Measurements from ENCODE around the gene CIDEC. TPM values are rescaled to one million over a fixed set of nuclear protein-coding genes. Genes with fewer than 3 reads are reported as not detected.

Gene CIDEC
- total RNA-seq, 4 donors from 2014 or later: 27.2 to 510 (median 253) TPM

DNA sequence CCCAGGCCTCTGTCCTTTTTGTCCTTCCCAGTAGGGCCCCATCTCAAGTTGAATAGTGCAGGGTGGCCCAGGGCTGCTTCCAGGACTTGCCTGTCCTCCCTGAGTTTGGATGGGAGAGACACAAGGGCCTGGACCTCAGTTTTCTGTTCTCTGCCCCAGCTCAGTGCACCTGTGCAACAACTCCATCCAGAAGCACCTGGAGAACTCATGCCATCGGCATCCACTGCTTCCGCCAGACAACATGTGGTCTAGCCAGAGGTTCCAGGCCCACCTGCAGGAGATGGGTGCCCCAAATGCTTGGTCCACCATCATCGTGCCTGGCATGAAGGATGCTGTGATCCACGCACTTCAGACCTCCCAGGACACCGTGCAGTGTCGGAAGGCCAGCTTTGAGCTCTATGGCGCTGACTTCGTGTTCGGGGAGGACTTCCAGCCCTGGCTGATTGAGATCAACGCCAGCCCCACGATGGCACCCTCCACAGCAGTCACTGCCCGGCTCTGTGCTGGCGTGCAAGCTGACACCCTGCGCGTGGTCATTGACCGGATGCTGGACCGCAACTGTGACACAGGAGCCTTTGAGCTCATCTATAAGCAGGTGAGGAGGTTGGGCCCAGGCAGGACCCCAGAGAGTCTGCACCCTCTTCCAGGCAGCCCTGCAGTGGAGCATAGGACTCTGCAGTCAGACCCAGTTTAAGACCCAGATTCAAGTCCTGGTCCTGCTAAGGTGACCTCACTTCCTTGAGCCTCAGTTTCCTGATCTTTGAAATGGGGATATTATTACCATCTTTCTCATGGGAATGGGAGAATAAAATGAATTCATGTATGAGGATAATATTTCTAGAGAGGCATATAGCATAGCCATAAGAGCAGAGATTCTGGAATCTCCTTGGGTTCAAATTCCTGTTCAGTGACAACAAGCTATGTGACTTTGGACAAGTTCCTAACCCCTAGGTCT lies 51.0 kb downstream of the CIDEC start:
- no peaks in the 10 kb centered on the region for H3K4me1 ChIP-seq
- no peak overlapping the region for H3K4me3 ChIP-seq
- no peak for TF ChIP-seq POLR2A (IDR thresholded peaks at IDR 0.05)
- TF ChIP-seq, protein P1, sequence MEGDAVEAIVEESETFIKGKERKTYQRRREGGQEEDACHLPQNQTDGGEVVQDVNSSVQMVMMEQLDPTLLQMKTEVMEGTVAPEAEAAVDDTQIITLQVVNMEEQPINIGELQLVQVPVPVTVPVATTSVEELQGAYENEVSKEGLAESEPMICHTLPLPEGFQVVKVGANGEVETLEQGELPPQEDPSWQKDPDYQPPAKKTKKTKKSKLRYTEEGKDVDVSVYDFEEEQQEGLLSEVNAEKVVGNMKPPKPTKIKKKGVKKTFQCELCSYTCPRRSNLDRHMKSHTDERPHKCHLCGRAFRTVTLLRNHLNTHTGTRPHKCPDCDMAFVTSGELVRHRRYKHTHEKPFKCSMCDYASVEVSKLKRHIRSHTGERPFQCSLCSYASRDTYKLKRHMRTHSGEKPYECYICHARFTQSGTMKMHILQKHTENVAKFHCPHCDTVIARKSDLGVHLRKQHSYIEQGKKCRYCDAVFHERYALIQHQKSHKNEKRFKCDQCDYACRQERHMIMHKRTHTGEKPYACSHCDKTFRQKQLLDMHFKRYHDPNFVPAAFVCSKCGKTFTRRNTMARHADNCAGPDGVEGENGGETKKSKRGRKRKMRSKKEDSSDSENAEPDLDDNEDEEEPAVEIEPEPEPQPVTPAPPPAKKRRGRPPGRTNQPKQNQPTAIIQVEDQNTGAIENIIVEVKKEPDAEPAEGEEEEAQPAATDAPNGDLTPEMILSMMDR (IDR thresholded peaks at IDR 0.05): no peak
- H3K27ac ChIP-seq: no peak overlapping the region
- H3K27me3 ChIP-seq: no peaks in the 10 kb centered on the region
- no peaks in the 10 kb centered on the region for H3K9me3 ChIP-seq
- H3K36me3 ChIP-seq: peaks cover 0 to 14% (median 0%) of the 10 kb centered on the region in 3 donors
- peak in 1 of 3 donors; percentile 32 for DNase-seq

DNA sequence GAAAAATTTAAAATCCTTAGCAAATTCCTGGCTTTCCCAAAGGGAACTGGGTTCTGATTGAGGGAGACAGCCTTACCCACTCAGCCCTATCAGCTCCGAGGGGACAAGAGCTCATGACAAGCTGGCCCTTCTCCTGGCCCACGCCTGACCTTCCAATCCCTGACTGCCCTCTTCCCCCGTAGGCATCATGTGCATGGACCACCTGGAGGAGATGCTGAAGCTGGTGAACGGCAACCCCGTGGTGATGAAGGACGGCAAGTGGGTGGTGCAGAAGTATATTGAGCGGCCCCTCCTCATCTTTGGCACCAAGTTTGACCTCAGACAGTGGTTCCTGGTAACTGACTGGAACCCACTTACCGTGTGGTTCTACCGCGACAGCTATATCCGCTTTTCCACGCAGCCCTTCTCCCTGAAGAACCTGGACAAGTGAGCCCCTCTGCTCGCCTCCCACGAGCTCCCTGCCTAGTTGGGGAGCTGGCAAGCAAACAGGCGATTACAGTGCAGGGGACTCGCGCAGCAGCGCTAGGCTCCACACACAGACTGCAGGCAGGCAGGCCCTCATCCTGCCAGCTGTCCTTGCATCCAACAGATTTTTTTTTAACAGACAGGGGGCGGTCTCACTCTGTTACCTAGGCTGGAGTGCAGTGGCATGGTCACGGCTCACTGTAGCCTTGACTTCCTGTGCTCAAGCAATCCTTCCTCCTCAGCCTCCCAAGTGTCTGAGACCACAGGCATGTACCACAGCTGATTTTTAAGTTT lies 53.1 kb downstream of the CIDEC start:
- no peaks in the 10 kb centered on the region for H3K27me3 ChIP-seq
- no peaks in the 10 kb centered on the region for H3K36me3 ChIP-seq
- TF ChIP-seq, protein P1 (IDR thresholded peaks at IDR 0.05): peak in 4 of 6 experiments; percentile 16 to 55 (median 48)
- TF ChIP-seq POLR2A (IDR thresholded peaks at IDR 0.05): no peak
- no peak overlapping the region for H3K27ac ChIP-seq
- no peaks in the 10 kb centered on the region for H3K4me1 ChIP-seq
- no peak overlapping the region for H3K4me3 ChIP-seq
- no peaks in the 10 kb centered on the region for H3K9me3 ChIP-seq
- DNase-seq: peak in 1 of 3 donors; percentile 43

DNA sequence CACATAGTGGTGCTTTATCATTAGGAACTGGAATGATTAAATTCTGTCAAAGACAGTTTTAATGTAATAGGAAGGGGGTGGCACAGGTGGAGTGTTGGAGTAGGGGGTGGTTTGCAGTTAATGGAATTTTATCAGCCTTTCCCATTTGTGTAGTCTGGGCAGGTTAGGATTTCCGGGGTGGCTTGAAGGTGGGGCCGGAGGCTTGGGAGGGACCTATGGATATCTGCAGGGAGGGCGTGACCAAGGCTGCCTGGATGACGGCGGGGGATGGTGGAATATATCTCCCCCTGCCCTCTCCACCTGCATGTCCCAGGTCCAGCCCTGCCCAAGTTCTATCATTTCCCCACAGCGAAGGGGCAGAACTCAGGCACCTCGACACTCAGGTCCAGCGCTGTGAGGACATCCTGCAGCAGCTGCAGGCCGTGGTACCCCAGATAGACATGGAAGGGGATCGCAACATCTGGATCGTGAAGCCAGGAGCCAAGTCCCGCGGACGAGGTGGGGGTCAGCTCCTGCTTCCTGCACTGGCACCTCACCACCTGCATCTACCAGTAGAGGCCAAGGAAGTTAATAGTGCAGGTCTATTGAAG lies 54.5 kb downstream of the CIDEC start:
- Histone ChIP-seq H3K27me3 (no peaks in the 10 kb centered on the region), H3K4me3 (no peak overlapping the region), H3K36me3 (no peaks in the 10 kb centered on the region), H3K27ac (no peak overlapping the region), H3K4me1 (no peaks in the 10 kb centered on the region), H3K9me3 (no peaks in the 10 kb centered on the region)
- DNase-seq: peak in 1 of 3 donors; percentile 44
- no peak for TF ChIP-seq POLR2A (IDR thresholded peaks at IDR 0.05)

DNA sequence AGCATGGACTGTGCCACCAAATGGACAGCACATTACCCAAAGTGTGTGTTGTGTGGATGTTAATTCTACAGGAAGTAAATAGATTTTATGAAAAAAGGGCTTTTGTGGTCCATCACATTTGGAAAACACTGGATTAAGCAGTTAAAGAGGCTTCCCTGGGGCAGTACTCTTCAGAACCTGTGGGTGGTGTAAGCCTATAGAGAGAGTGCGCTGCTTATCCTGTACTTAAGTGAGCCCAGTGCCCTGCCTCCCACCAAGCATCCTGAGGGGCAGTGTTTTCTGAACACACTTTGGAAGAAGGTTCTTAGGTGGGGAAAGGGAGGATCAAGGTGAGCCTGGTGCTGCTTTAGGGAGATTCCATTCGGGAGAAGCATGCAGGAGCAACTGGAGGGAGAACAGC lies 59.1 kb downstream of the CIDEC start:
- no peaks in the 10 kb centered on the region for H3K4me1 ChIP-seq
- TF ChIP-seq, protein P1 (IDR thresholded peaks at IDR 0.05): peak in 3 of 6 experiments; percentile 9 to 32 (median 28)
- no peak for TF ChIP-seq POLR2A (IDR thresholded peaks at IDR 0.05)
- no peak for DNase-seq
- H3K36me3 ChIP-seq: no peaks in the 10 kb centered on the region
- H3K4me3 ChIP-seq: no peak overlapping the region
- H3K9me3 ChIP-seq: no peaks in the 10 kb centered on the region
- H3K27me3 ChIP-seq: no peaks in the 10 kb centered on the region
- no peak overlapping the region for H3K27ac ChIP-seq

- Histone ChIP-seq H3K36me3 (no peaks in the 10 kb centered on the region), H3K4me3 (no peak overlapping the region), H3K27me3 (no peaks in the 10 kb centered on the region), H3K27ac (no peak overlapping the region), H3K4me1 (no peaks in the 10 kb centered on the region), H3K9me3 (no peaks in the 10 kb centered on the region)
- TF ChIP-seq POLR2A (IDR thresholded peaks at IDR 0.05): no peak
- TF ChIP-seq, protein P1 (IDR thresholded peaks at IDR 0.05): no peak
- DNase-seq: peak in 1 of 3 donors; percentile 32
These were observed 59.5 kb downstream of the CIDEC start for GRCh38 chr3:9820543-9820942.

Measured in Peyer's patch (tissue), 4 donors.